HepG2 (cell line): ENCODE data around the gene CDH13. TPM values are rescaled to one million over a fixed set of nuclear protein-coding genes. Genes with fewer than 3 reads are reported as not detected.
A peak's percentile ranks its signal among the peaks of the same experiment; 100 is the strongest.

ENCODE experiments used
- ATAC-seq: fragments of 200-7000 bp; cut with Tn5 transposase; 3 replicates; pipeline ENCODE4 v1.9.1; 2020; ENCODE audit warnings: mild to moderate bottlenecking, moderate library complexity
- Bru-seq: library from RNA; stranded (reverse); fragments of 400-500 nt; gene quantifications from one replicate; lab custom pipeline; 2021; lab: Mats Ljungman, UMichigan
- BruChase-seq, 2 experiments: library from RNA; stranded (reverse); fragments of 400-500 nt; gene quantifications; one replicate each; lab custom pipeline; 2021; lab: Mats Ljungman, UMichigan
- BruUV-seq: library from RNA; stranded (reverse); fragments of 400-500 nt; replicated peaks from 2 replicates; lab custom pipeline; 2021; lab: Mats Ljungman, UMichigan
- CTCF ChIA-PET: fragments of 300-600 bp; formaldehyde crosslinking; extraction: SDS; loops from one replicate; lab custom pipeline; 2021; ENCODE audit warnings: low total read pairs, inconsistent platforms, low intra/inter-chr PET ratio; lab: Yijun Ruan, JAX
- POLR2A ChIA-PET: fragments of 350-600 bp; sonication (Branson Sonifier 250); formaldehyde crosslinking; loops from one replicate; lab custom pipeline; 2020; ENCODE audit warnings: antibody characterized with exemption, inconsistent platforms; lab: Yijun Ruan, JAX
- DNase-seq: peaks from one replicate; pipeline ENCODE4 v3.0.0-alpha.2; 2015; ENCODE audit warnings: low spot score
- FAIRE-seq: peaks from 3 replicates; lab custom pipeline; 2011; peaks lifted over from hg19 to GRCh38; lab: Jason Lieb, UNC
- H2AFZ ChIP-seq: one replicate; pipeline ENCODE4 v1.6.1; 2011; ENCODE audit warnings: low read length, inconsistent platforms
- H3K27ac ChIP-seq: fragments of 300-600 bp; 3 replicates; pipeline ENCODE4 v1.8.0; 2011; ENCODE audit warnings: mixed run types, mild to moderate bottlenecking, mixed read lengths, low read length, inconsistent platforms; ENCODE audit not compliant: insufficient read depth; ENCODE audit errors: extremely low read length
- H3K27me3 ChIP-seq, 2 experiments: fragments of 200-600 bp in 1 of 2; 2 replicates in 1 of 2; 3 replicates in 1 of 2; pipeline versions ENCODE4 v1.6.0 to v1.8.0; 2011; ENCODE audit warnings: low read length in 2 of 2, mild to moderate bottlenecking in 2 of 2, moderate library complexity in 2 of 2, inconsistent platforms in 1 of 2; ENCODE audit not compliant: insufficient read depth in 2 of 2, control insufficient read depth in 1 of 2
- H3K36me3 ChIP-seq, 2 experiments: fragments of 200-600 bp in 1 of 2; replicated peaks in 1 of 2; 2 replicates in 1 of 2; 3 replicates in 1 of 2; pipeline versions ENCODE4 v1.5.1 to v1.8.0; 2011; ENCODE audit warnings: low read length in 2 of 2, inconsistent platforms in 1 of 2; ENCODE audit not compliant: insufficient read depth in 2 of 2, control insufficient read depth in 1 of 2
- H3K4me1 ChIP-seq: 2 replicates; pipeline ENCODE4 v1.5.1; 2012; ENCODE audit warnings: low read length, inconsistent platforms; ENCODE audit not compliant: insufficient read depth
- H3K4me2 ChIP-seq: 2 replicates; pipeline ENCODE4 v1.6.0; 2011; ENCODE audit warnings: low read depth, low read length, inconsistent platforms
- H3K4me3 ChIP-seq, 3 experiments: fragments of 200-600 bp in 1 of 3; sonication (generic), shearing (Covaris generic) in 1 of 3; replicated peaks in 1 of 3; 2 replicates each; pipeline ENCODE4 v1.5.1; 2011 to 2016; ENCODE audit warnings: low read length in 3 of 3, inconsistent platforms in 2 of 3, low read depth in 2 of 3, mild to moderate bottlenecking in 2 of 3, control low read depth in 1 of 3, mixed read lengths in 1 of 3; ENCODE audit not compliant: insufficient read depth in 1 of 3
- H3K79me2 ChIP-seq: one replicate; pipeline ENCODE4 v1.6.1; 2011; ENCODE audit warnings: low read length, inconsistent platforms; ENCODE audit not compliant: insufficient read depth
- H3K9ac ChIP-seq: 2 replicates; pipeline ENCODE4 v1.6.0; 2011; ENCODE audit warnings: mild to moderate bottlenecking, low read depth, low read length, inconsistent platforms; ENCODE audit not compliant: insufficient read depth
- H3K9me3 ChIP-seq: 2 replicates; pipeline ENCODE4 v1.5.1; 2012; ENCODE audit warnings: mild to moderate bottlenecking, low read length
- H4K20me1 ChIP-seq: 2 replicates; pipeline ENCODE4 v1.6.0; 2011; ENCODE audit warnings: inconsistent platforms, mild to moderate bottlenecking, low read length, moderate library complexity; ENCODE audit not compliant: insufficient read depth
- JARID2 ChIP-seq: sonication (generic); formaldehyde crosslinking; IDR thresholded peaks from 2 replicates; pipeline ENCODE4 v1.8.1; 2023; ENCODE audit warnings: missing genetic modification reagents, inconsistent platforms; ENCODE audit not compliant: insufficient replicate concordance
- KLF16 ChIP-seq, 2 experiments: sonication (generic) in 1 of 2; formaldehyde crosslinking in 1 of 2; IDR thresholded peaks; 2 replicates each; pipeline versions ENCODE4 v1.6.1 to v1.8.0; 2016 to 2023; ENCODE audit warnings: missing genetic modification reagents in 2 of 2, missing compliant biosample characterization in 1 of 2
- KMT2B ChIP-seq: IDR thresholded peaks from 2 replicates; pipeline ENCODE4 v1.6.1; 2016; ENCODE audit warnings: missing genetic modification reagents, missing compliant biosample characterization
- PHF5A ChIP-seq: IDR thresholded peaks from one replicate; pipeline ENCODE4 v1.6.1; 2018; ENCODE audit warnings: low read depth, missing genetic modification reagents; ENCODE audit not compliant: unreplicated experiment
- RORA ChIP-seq: sonication (generic); formaldehyde crosslinking; IDR thresholded peaks from 2 replicates; pipeline ENCODE4 v1.5.0; 2020; ENCODE audit warnings: mild to moderate bottlenecking, missing genetic modification reagents, moderate library complexity
- SRSF1 ChIP-seq: fragments of 200-400 bp; formaldehyde crosslinking; optimal IDR thresholded peaks from 2 replicates; pipeline ENCODE3; 2017; ENCODE audit warnings: mild to moderate bottlenecking, low read depth, low read length, moderate library complexity
- TBL1XR1 ChIP-seq: fragments of 150-350 bp; IDR thresholded peaks from 2 replicates; pipeline ENCODE4 v1.6.1; 2014; ENCODE audit warnings: borderline replicate concordance, low read length; ENCODE audit not compliant: partially characterized antibody
- ZNF10 ChIP-seq: sonication (generic); formaldehyde crosslinking; IDR thresholded peaks from 2 replicates; pipeline ENCODE4 v1.4.0; 2020; ENCODE audit warnings: mild to moderate bottlenecking, low read depth, missing genetic modification reagents, borderline replicate concordance
- ZNF205 ChIP-seq: IDR thresholded peaks from 2 replicates; pipeline ENCODE4 v1.6.1; 2018; ENCODE audit warnings: missing biosample characterization, missing genetic modification reagents
- ZNF234 ChIP-seq: sonication (generic); formaldehyde crosslinking; conservative IDR thresholded peaks from 2 replicates; pipeline ENCODE4 v1.5.1; 2020; ENCODE audit warnings: mild to moderate bottlenecking, missing genetic modification reagents
- WGBS: methylation state at CpG from one replicate; pipeline ENCODE4 v1.1.6; 2017; ENCODE audit warnings: low lambda C conversion rate; 5-methylcytosine and 5-hydroxymethylcytosine counted together
- in situ Hi-C: cut with HindIII; loops from 2 replicates; pipeline ENCODE4 v1.10.0; 2017; ENCODE audit warnings: low pct_unique_long_range_greater_than_20kb; ENCODE audit not compliant: extremely low pct_ligation_motif_present
- intact Hi-C: fragments of 100-400 bp; cut with micrococcal nuclease; formaldehyde crosslinking; loops from one replicate; pipeline ENCODE4 v1.10.0; 2022; ENCODE audit not compliant: unreplicated experiment
- long read RNA-seq, 2 experiments: library from RNA in 1 of 2; library from polyadenylated mRNA in 1 of 2; stranded (forward) in 1 of 2; unstranded in 1 of 2; transcript quantifications; one replicate each; pipeline ENCODE4 v2.0.0, GENCODE V29; 2019 to 2022
- polyA minus RNA-seq, 3 experiments: library from RNA; depleted of rRNA, polyadenylated mRNA; stranded (reverse); fragments of >200 nt; gene quantifications; 2 replicates each; pipeline ENCODE4 v1.2.3, GENCODE V29; 2011; ENCODE audit warnings: low replicate concordance in 1 of 3
- polyA plus RNA-seq, 8 experiments: library from polyadenylated mRNA; depleted of rRNA in 3 of 8; stranded (reverse) in 7 of 8; unstranded in 1 of 8; fragments of >200 nt; fragmentation: Illumina TruSeq in 4 of 8; extraction: Trizol in 4 of 8; gene quantifications; 2 replicates each; pipeline versions ENCODE4 v1.2.1 to v1.2.3, GENCODE V29; 2011 to 2016; ENCODE audit warnings: low read depth in 4 of 8, missing spikeins in 1 of 8, mixed read lengths in 1 of 8; ENCODE audit not compliant: insufficient read depth in 1 of 8
- total RNA-seq, 5 experiments: library from RNA; depleted of rRNA; stranded (reverse); fragments of >200 nt; fragmentation: Illumina TruSeq; extraction: Trizol; gene quantifications; 2 replicates each; pipeline ENCODE4 v1.2.3, GENCODE V29; 2016; ENCODE audit warnings: low read depth in 1 of 5
- TF ChIP-seq, protein P1 (sequence below): IDR thresholded peaks from 2 replicates; pipeline ENCODE4 v1.6.1; 2016; ENCODE audit warnings: low read depth, control low read depth
- TF ChIP-seq, protein P2 (sequence below): sonication (generic); formaldehyde crosslinking; IDR thresholded peaks from 2 replicates; pipeline ENCODE4 v1.4.0; 2020; ENCODE audit warnings: missing genetic modification reagents
- TF ChIP-seq, protein P3 (sequence below): sonication (generic); formaldehyde crosslinking; IDR thresholded peaks from 2 replicates; pipeline ENCODE4 v1.4.0; 2020; ENCODE audit warnings: missing genetic modification reagents, borderline replicate concordance

The CDH13 gene
- total RNA-seq (2016; rRNA removed; fragmentation: Illumina TruSeq; extraction: Trizol), result not detected in 2 replicates
- not detected in 2 replicates for total RNA-seq (2016; cell fraction: cytosol; rRNA removed; fragmentation: Illumina TruSeq; extraction: Trizol; ENCODE audit: low read depth)
- not detected in 2 replicates for total RNA-seq (2016; cell fraction: insoluble cytoplasmic fraction; rRNA removed; fragmentation: Illumina TruSeq; extraction: Trizol)
- not detected in 2 replicates for total RNA-seq (2016; cell fraction: membrane; rRNA removed; fragmentation: Illumina TruSeq; extraction: Trizol)
- not detected in 2 replicates for total RNA-seq (2016; cell fraction: nucleus; rRNA removed; fragmentation: Illumina TruSeq; extraction: Trizol)
- polyA plus RNA-seq (2011; rRNA removed), result 0.01 TPM in 1 of 2 replicates, not detected in the other
- polyA plus RNA-seq (2011; cell fraction: cytosol; rRNA removed), result not detected in 2 replicates
- not detected in 2 replicates for polyA plus RNA-seq (2011; cell fraction: nucleus; rRNA removed)
- polyA plus RNA-seq (2012), result 0.11 TPM in 1 of 2 replicates, not detected in the other
- not detected in 2 replicates for polyA plus RNA-seq (2016; cell fraction: cytosol; fragmentation: Illumina TruSeq; extraction: Trizol; ENCODE audit: low read depth)
- polyA plus RNA-seq (2016; cell fraction: insoluble cytoplasmic fraction; fragmentation: Illumina TruSeq; extraction: Trizol; ENCODE audit: low read depth), result not detected in 2 replicates
- not detected in 2 replicates for polyA plus RNA-seq (2016; cell fraction: membrane; fragmentation: Illumina TruSeq; extraction: Trizol; ENCODE audit: low read depth)
- not detected in 2 replicates for polyA plus RNA-seq (2016; cell fraction: nucleus; fragmentation: Illumina TruSeq; extraction: Trizol; ENCODE audit: insufficient read depth, low read depth)
- polyA minus RNA-seq (2011; rRNA and poly(A)+ RNA removed; ENCODE audit: low replicate concordance), result 0.02 and 1.6 TPM in 2 replicates
- polyA minus RNA-seq (2011; cell fraction: cytosol; rRNA and poly(A)+ RNA removed), result not detected in 2 replicates
- polyA minus RNA-seq (2011; cell fraction: nucleus; rRNA and poly(A)+ RNA removed), result 0.25 TPM in 1 of 2 replicates, not detected in the other
- Bru-seq, nascent RNA, result percentile 1 among the genes with signal in this experiment
- percentile 0 among the genes with signal in this experiment for BruChase-seq, experiment 1, labeled RNA remaining after a 6-hour chase
- percentile 0 among the genes with signal in this experiment for BruChase-seq, experiment 2, labeled RNA remaining after a 2-hour chase
- long read RNA-seq, experiment 1, result 0 reads
- long read RNA-seq, experiment 2, result 0 reads

DNA sequence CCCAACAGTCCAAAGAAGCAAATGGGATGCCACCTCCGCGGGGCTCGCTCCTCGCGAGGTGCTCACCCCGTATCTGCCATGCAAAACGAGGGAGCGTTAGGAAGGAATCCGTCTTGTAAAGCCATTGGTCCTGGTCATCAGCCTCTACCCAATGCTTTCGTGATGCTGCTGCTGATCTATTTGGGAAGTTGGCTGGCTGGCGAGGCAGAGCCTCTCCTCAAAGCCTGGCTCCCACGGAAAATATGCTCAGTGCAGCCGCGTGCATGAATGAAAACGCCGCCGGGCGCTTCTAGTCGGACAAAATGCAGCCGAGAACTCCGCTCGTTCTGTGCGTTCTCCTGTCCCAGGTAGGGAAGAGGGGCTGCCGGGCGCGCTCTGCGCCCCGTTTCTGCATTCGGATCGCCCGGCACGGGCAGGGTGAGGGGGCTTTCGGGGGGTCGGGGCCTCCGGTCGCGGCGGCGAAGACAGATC is at the start of gene CDH13:
CDH13 (plus strand) TSS at position 179 of the 471 bp plus-strand sequence.
- intact Hi-C loops, result no loop called here
- ChIA-PET CTCF (no interaction called here), POLR2A (no interaction called here)
- BruUV-seq, result no TSS peak
- ATAC-seq, result no peak
- in situ Hi-C loops, result no loop called here
- Histone ChIP-seq H3K9me3 (no peaks in the 10 kb centered on the region), H4K20me1 (no peaks in the 10 kb centered on the region), H3K36me3 (no peaks in the 10 kb centered on the region), H3K4me1 (no peaks in the 10 kb centered on the region), H3K9ac (no peak within 1 kb of the TSS), H3K4me3 (no peak within 1 kb of the TSS), H3K79me2 (no peaks in the 10 kb centered on the region), H3K27ac (no peak within 1 kb of the TSS), H3K27me3 (peaks cover 9 to 43% of the 10 kb centered on the region in 2 experiments; a peak in 4 of 5 replicates), H3K4me2 (no peak within 1 kb of the TSS), H2AFZ (no peak within 1 kb of the TSS)
- WGBS, result 14% methylated on average over 19 of the region's 39 CpGs
- FAIRE-seq, result no peak
- DNase-seq, result no peak
- TF ChIP-seq JARID2 (CRISPR knock-in tag), result no peak
- TF ChIP-seq, protein P1, sequence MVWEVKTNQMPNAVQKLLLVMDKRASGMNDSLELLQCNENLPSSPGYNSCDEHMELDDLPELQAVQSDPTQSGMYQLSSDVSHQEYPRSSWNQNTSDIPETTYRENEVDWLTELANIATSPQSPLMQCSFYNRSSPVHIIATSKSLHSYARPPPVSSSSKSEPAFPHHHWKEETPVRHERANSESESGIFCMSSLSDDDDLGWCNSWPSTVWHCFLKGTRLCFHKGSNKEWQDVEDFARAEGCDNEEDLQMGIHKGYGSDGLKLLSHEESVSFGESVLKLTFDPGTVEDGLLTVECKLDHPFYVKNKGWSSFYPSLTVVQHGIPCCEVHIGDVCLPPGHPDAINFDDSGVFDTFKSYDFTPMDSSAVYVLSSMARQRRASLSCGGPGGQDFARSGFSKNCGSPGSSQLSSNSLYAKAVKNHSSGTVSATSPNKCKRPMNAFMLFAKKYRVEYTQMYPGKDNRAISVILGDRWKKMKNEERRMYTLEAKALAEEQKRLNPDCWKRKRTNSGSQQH (CRISPR knock-in tag), result no peak
- no peak for TF ChIP-seq KLF16 (CRISPR knock-in tag; IDR thresholded peaks at IDR 0.05)
- no peak for TF ChIP-seq SRSF1
- TF ChIP-seq PHF5A, result no peak
- no peak for TF ChIP-seq TBL1XR1
- no peak for TF ChIP-seq ZNF10
- TF ChIP-seq ZNF205 (CRISPR knock-in tag), result no peak
- no peak for TF ChIP-seq ZNF234 (CRISPR knock-in tag)
- no peak for TF ChIP-seq KMT2B (CRISPR knock-in tag)
- TF ChIP-seq, protein P2, sequence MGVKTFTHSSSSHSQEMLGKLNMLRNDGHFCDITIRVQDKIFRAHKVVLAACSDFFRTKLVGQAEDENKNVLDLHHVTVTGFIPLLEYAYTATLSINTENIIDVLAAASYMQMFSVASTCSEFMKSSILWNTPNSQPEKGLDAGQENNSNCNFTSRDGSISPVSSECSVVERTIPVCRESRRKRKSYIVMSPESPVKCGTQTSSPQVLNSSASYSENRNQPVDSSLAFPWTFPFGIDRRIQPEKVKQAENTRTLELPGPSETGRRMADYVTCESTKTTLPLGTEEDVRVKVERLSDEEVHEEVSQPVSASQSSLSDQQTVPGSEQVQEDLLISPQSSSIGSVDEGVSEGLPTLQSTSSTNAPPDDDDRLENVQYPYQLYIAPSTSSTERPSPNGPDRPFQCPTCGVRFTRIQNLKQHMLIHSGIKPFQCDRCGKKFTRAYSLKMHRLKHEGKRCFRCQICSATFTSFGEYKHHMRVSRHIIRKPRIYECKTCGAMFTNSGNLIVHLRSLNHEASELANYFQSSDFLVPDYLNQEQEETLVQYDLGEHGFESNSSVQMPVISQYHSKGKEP (CRISPR knock-in tag), result no peak
- TF ChIP-seq, protein P3, sequence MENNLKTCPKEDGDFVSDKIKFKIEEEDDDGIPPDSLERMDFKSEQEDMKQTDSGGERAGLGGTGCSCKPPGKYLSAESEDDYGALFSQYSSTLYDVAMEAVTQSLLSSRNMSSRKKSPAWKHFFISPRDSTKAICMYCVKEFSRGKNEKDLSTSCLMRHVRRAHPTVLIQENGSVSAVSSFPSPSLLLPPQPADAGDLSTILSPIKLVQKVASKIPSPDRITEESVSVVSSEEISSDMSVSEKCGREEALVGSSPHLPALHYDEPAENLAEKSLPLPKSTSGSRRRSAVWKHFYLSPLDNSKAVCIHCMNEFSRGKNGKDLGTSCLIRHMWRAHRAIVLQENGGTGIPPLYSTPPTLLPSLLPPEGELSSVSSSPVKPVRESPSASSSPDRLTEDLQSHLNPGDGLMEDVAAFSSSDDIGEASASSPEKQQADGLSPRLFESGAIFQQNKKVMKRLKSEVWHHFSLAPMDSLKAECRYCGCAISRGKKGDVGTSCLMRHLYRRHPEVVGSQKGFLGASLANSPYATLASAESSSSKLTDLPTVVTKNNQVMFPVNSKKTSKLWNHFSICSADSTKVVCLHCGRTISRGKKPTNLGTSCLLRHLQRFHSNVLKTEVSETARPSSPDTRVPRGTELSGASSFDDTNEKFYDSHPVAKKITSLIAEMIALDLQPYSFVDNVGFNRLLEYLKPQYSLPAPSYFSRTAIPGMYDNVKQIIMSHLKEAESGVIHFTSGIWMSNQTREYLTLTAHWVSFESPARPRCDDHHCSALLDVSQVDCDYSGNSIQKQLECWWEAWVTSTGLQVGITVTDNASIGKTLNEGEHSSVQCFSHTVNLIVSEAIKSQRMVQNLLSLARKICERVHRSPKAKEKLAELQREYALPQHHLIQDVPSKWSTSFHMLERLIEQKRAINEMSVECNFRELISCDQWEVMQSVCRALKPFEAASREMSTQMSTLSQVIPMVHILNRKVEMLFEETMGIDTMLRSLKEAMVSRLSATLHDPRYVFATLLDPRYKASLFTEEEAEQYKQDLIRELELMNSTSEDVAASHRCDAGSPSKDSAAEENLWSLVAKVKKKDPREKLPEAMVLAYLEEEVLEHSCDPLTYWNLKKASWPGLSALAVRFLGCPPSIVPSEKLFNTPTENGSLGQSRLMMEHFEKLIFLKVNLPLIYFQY (CRISPR knock-in tag), result no peak
- TF ChIP-seq RORA (CRISPR knock-in tag), result no peak
